Mesothelial cell of epicardium (in vitro differentiated cells): ENCODE results near the gene BTG3. TPM values are rescaled to one million over a fixed set of nuclear protein-coding genes. Genes with fewer than 3 reads are reported as not detected.

Experiments used
- DNase-seq, 2 experiments: peaks; one replicate each; pipeline ENCODE4 v3.0.0; 2021; ENCODE audit warnings: low spot score in 2 of 2; ENCODE audit not compliant: unreplicated experiment in 2 of 2
- H3K27ac Mint-ChIP-seq: 2 replicates; pipeline ENCODE4 v1.8.0; 2021; ENCODE audit warnings: mixed read lengths
- H3K27me3 Mint-ChIP-seq: 2 replicates; pipeline ENCODE4 v1.8.0; 2021; ENCODE audit warnings: low read depth, mixed read lengths
- H3K36me3 Mint-ChIP-seq: 2 replicates; pipeline ENCODE4 v1.8.0; 2021; ENCODE audit warnings: mixed read lengths
- H3K4me1 Mint-ChIP-seq: 2 replicates; pipeline ENCODE4 v1.8.0; 2021; ENCODE audit warnings: mixed read lengths
- H3K4me3 Mint-ChIP-seq: 2 replicates; pipeline ENCODE4 v1.8.0; 2021; ENCODE audit warnings: mild to moderate bottlenecking, moderate library complexity, mixed read lengths
- H3K9me3 Mint-ChIP-seq: 2 replicates; pipeline ENCODE4 v1.8.0; 2021; ENCODE audit warnings: mixed read lengths
- total RNA-seq: library from RNA; stranded (reverse); gene quantifications from 3 replicates; pipeline ENCODE4 v1.2.1, GENCODE V29; 2021
- TF ChIP-seq, protein P1 (sequence below): fragments of 200-600 bp; sonication (generic); IDR thresholded peaks from one replicate; pipeline ENCODE4 v1.5.0; 2021; ENCODE audit warnings: antibody characterized with exemption; ENCODE audit not compliant: unreplicated experiment

Gene BTG3
- total RNA-seq, 1 donor from 2014 or later: 41.1 TPM

DNA sequence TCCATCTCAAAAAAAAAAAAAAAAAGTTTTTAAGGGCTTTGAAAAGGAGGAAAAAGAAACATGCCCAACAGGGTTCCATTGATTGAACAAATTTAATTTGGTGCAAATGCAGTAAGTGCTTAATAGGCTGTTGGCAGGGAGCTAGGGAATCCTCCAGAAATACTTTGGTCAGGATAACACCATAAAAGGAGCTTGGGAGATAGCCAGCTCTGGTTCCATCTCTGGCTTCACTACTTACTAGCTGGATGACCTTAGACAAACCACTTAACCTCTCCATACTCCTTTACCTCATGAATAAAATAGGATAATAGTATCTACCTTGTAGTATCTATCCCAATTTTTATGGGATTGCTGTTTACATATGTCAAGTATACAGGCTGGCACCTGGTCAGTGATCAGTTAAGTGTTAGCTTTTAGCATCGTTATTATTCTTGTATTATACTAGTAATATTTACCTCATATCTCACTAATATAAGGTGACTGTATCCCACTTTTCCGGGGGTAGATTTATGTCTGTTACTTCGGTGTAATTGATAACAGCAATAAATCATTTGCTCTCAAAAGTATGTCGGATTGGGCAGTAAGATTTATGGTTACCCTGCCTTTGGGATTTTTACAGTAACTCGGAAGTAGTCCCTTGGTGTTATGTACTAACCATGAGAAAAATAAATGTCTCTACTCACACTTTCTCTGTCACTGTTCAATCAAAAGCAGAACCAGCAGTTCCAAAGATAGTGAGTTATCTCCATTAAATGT lies 36.4 kb downstream of the BTG3 start:
- H3K27ac Mint-ChIP-seq: no peak overlapping the region
- peaks cover 3% of the 10 kb centered on the region for H3K4me1 Mint-ChIP-seq
- TF ChIP-seq, protein P1, sequence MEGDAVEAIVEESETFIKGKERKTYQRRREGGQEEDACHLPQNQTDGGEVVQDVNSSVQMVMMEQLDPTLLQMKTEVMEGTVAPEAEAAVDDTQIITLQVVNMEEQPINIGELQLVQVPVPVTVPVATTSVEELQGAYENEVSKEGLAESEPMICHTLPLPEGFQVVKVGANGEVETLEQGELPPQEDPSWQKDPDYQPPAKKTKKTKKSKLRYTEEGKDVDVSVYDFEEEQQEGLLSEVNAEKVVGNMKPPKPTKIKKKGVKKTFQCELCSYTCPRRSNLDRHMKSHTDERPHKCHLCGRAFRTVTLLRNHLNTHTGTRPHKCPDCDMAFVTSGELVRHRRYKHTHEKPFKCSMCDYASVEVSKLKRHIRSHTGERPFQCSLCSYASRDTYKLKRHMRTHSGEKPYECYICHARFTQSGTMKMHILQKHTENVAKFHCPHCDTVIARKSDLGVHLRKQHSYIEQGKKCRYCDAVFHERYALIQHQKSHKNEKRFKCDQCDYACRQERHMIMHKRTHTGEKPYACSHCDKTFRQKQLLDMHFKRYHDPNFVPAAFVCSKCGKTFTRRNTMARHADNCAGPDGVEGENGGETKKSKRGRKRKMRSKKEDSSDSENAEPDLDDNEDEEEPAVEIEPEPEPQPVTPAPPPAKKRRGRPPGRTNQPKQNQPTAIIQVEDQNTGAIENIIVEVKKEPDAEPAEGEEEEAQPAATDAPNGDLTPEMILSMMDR: no peak
- no peak for DNase-seq
- H3K4me3 Mint-ChIP-seq: no peak overlapping the region
- H3K36me3 Mint-ChIP-seq: peaks cover 6% of the 10 kb centered on the region
- no peaks in the 10 kb centered on the region for H3K27me3 Mint-ChIP-seq
- H3K9me3 Mint-ChIP-seq: no peaks in the 10 kb centered on the region

DNA sequence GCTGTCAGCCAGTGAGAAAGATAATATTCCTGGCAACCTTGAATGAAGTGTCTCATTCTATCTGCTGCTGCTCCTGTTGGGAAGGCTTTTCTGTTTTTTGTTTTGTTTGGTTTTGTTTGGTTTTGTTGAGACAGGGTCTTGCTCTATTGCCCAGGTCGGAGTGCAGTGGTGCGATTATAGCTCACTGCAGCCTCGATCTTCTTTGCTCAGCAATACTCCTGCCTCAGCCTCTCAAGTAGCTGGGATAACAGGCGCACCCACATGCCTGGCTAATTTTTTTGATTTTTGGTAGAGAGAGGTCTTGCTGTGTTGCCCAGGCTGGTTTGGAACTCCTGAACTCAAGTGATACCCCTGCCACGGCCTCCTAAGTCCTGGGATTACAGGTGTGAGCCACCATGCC lies 37.6 kb downstream of the BTG3 start:
- Mint-ChIP-seq H3K4me3 (no peak overlapping the region), H3K36me3 (peaks cover 6% of the 10 kb centered on the region), H3K4me1 (peaks cover 3% of the 10 kb centered on the region), H3K9me3 (no peaks in the 10 kb centered on the region), H3K27ac (no peak overlapping the region), H3K27me3 (no peaks in the 10 kb centered on the region)
- TF ChIP-seq, protein P1: no peak
- DNase-seq: no peak

DNA sequence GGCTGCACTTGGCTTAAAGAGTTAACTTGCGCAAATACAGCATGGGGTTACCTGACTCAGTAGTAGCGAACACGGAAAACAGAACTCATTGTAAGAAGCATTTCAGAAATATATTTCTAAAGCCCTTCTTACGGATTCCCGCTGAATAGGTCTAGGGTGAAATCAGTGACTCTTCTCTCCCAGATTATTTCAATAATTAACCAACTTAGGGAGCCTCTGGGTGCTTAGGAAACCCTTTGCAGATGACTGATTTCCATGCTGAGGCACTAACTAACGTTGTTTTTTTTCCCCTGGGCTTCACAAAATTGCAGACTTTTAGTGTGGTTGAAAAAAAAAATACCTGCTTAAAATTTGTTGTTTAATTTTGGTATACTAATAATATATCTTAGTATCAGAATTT lies 40.3 kb downstream of the BTG3 start:
- TF ChIP-seq, protein P1: no peak
- Mint-ChIP-seq H3K9me3 (no peaks in the 10 kb centered on the region), H3K4me3 (no peak overlapping the region), H3K27ac (no peak overlapping the region), H3K4me1 (no peaks in the 10 kb centered on the region), H3K36me3 (peaks cover 2% of the 10 kb centered on the region), H3K27me3 (no peaks in the 10 kb centered on the region)
- DNase-seq: no peak

DNA sequence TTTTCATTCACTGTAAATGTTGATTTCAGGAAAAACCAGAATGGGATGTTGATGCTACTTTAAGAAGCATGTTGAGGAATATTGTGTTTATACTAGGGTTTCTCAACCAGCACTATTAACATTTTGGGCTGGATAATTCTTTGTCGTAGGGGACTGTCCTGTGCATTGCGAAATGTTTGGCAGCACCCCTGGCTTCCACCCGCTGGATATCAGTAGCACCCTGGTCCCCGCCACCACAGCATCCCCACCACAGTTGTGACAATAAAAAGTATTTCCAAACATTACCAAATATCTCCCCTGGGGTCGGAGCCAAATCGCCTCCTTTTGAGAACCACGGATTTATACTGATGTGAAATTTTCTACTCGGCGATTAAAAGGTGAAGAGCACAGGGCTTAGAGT lies 41.9 kb downstream of the BTG3 start:
- no peaks in the 10 kb centered on the region for H3K4me1 Mint-ChIP-seq
- TF ChIP-seq, protein P1: no peak
- peaks cover 2% of the 10 kb centered on the region for H3K36me3 Mint-ChIP-seq
- H3K4me3 Mint-ChIP-seq: no peak overlapping the region
- H3K27me3 Mint-ChIP-seq: no peaks in the 10 kb centered on the region
- no peak for DNase-seq
- no peak overlapping the region for H3K27ac Mint-ChIP-seq
- no peaks in the 10 kb centered on the region for H3K9me3 Mint-ChIP-seq

DNA sequence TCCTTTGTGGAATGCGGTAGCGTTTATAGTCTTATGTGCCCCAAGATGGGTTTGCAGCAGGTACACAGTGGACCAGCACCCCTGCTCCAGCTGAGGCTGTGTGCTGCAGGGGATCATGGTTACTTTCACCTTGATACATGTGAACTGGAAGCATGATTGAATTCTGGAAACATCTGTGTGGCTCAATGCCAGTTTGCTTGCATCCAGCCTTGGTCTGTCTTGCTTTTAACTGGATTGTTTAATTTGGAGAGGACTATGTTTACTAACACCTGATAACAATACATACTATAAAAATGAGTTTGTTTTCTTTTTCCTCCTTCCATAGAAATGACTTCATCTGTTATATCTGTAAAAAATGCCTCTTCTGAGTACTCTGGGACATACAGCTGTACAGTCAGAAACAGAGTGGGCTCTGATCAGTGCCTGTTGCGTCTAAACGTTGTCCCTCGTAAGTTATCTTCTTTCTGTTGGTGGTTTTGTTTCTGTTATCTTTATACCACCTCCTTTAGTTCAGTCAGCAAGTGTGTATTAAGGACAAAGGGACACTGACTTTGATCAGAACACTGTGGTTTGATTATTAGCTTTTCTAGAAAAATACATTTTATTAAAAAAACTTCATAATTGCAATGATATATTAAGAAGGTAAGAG lies 52.2 kb downstream of the BTG3 start:
- TF ChIP-seq, protein P1: no peak
- no peaks in the 10 kb centered on the region for H3K4me1 Mint-ChIP-seq
- peaks cover 29% of the 10 kb centered on the region for H3K36me3 Mint-ChIP-seq
- H3K27me3 Mint-ChIP-seq: no peaks in the 10 kb centered on the region
- no peaks in the 10 kb centered on the region for H3K9me3 Mint-ChIP-seq
- no peak for DNase-seq
- H3K27ac Mint-ChIP-seq: no peak overlapping the region
- H3K4me3 Mint-ChIP-seq: no peak overlapping the region
